Measurements from ENCODE around the gene CDSN.
"Not testable (repeated sequence)": the region's sequence is repeated elsewhere in the genome, so short reads cannot be mapped to it uniquely, and the experiment has no call there.

CDSN gene, protein sequence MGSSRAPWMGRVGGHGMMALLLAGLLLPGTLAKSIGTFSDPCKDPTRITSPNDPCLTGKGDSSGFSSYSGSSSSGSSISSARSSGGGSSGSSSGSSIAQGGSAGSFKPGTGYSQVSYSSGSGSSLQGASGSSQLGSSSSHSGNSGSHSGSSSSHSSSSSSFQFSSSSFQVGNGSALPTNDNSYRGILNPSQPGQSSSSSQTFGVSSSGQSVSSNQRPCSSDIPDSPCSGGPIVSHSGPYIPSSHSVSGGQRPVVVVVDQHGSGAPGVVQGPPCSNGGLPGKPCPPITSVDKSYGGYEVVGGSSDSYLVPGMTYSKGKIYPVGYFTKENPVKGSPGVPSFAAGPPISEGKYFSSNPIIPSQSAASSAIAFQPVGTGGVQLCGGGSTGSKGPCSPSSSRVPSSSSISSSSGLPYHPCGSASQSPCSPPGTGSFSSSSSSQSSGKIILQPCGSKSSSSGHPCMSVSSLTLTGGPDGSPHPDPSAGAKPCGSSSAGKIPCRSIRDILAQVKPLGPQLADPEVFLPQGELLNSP

DNA sequence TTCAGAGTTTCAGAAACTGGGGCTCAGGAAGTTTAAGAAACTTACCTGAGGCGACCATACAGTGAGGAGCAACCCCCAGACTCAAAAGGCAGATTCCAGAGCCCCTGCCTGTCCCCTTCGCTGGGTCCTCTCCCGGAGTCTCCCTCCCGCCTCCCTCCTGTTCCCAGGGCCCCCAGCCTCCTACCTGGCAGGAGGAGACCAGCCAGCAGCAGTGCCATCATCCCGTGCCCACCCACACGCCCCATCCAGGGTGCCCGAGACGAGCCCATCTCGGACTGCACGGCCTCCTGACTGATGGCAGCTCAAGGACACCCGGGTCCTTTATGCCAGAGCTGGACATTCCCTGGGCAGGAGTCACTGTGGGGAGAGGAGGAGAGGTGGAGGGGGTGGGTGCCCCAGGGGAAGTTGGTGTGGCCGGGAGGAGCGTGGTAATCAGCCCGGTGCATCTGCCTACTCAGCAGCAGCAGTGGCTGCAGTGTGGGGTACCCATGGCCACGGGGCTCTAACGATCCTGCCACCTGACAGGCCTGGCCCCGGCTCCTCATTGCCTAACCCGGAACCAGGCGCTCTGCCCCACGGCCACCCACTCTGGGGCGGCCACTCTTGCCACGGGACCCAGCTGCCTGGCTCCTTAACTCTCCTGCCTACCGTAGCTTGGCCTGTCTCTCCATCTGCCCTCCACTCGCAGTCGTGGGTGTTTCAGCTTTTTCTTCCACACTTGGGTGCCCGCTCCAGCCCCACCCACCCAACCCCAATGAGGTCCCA lies at the start of gene CDSN:
Gene CDSN, minus strand, starts transcription at position 296 of the 765 bp plus-strand sequence. Its CDS starts 27 bp downstream, at position 269.
- no peak for DNase-seq

DNA sequence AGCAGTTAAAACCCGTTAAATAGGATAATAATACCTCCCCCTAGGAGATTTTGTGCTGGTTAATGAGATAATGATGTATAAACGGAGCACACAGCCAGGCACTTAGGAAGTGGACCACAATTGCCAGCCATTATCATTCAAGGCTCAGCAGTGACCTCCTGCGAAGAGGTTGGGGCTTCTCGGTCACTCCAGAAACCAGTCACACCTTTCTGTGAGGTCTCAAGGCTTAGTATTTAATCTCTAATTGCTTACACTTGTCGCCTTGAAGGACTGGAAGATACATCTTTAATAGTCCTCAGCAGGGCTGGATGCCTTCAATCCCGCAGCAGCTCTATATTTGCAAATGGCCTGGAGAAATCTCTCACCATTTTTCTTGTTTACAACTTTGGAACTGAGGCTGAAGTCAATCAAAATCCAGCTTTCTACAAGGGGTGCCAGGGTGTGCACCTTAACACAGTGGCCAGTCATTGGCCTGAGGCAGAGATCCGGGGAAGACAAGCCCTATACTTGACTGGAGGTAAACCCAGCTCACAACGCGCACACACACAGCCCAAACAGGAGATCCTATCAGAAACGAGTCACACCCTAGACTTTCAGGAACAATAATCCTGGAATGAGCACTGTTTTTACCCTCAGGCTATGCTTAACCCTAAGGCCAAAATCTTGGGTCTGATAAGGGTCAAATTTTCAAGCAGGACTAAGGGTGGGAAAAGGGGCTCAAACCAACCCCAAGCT lies 49.0 kb upstream of the CDSN start:
- no peak for DNase-seq

DNA sequence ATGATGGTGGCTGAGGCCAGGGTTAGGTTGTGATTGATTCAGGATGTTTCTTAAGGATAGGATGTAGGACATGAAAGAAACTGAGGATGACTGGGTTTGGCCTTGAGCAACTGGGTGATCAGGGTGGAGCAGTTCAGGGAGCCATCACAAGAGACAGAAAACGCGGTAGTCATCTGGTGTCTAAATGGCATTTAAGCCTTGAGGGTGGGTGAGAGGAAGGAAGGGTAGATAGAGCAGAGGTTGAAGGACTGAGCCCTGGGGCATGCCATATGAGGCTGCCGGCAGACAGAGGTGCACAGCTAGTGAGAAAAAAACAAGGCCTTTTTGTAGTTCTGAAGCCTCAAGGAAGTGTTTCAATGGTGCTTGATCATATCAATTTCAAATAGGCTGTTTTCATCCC lies 48.4 kb upstream of the CDSN start:
- no peak for DNase-seq

DNA sequence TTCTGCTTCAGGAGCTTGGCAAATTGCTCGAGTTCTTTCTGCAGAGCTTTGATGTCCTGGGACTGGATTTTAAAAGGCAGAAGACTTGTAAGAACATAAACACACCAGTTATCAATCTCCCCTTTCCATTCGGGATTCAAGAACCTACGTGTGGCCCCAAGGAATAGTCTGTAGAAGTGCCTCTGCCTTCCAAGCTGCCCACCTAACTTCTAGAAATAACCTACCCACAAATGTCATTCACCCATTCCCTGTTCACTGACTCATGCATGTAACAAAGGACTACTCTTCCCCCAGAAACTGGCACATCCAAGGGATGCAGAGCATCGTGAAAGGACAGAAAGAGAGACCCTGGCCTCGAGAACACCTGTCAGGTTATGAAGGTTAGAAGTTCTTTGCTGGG lies 45.7 kb upstream of the CDSN start:
- no peak for DNase-seq

DNA sequence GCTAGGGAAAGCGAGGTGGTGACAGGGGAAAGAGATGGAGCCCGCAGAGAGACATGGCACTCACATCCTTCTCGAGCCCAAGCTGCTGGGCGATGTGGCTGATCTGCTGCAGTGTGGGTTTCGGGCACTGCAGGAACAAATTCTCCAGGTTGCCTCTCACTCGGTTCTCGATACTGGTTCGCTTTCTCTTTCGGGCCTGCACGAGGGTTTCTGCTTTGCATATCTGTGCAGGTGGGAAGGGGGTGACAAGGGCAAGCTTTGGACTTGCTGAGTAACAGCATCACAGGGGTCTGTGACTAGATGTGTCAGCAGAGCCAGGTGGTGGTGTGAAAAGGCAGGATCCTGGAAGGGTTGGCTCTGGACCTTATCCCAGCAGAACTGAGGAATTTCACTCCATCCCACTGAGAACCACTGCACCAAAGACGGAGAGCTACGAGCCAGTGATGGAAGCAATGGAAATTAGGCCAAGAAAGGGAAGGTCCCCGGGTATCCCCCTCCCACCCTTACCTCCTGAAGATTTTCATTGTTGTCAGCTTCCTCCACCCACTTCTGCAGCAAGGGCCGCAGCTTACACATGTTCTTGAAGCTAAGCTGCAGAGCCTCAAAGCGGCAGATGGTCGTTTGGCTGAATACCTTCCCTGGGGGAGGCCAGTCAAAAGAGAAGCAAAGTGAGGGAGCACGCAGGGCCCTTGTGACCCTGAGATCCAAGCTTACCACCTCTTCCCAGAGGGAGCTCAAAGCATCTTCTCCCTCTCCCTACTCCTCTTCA lies 45.0 kb upstream of the CDSN start:
- not testable (repeated sequence) for DNase-seq

DNA sequence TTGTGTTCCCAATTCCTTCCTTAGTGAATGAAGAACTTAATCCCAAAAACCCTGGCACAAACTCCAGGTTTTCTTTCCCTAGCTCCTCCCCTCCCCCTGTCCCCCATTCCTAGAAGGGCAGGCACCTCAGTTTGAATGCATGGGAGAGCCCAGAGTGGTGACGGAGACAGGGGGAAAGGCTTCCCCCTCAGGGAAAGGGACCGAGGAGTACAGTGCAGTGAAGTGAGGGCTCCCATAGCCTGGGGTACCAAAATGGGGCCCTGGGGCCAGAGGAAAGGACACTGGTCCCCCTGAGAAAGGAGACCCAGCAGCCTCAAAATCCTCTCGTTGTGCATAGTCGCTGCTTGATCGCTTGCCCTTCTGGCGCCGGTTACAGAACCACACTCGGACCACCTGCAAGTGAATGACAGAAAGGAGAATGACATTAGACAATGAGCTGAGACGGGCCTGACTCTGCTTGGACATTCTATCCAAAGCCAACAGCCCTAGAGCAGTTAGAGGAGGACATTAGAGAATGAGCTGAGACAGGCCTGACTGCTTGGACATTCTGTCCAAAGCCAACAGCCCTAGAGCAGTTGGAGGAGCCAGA lies 44.3 kb upstream of the CDSN start:
- DNase-seq = not testable (repeated sequence)

DNA sequence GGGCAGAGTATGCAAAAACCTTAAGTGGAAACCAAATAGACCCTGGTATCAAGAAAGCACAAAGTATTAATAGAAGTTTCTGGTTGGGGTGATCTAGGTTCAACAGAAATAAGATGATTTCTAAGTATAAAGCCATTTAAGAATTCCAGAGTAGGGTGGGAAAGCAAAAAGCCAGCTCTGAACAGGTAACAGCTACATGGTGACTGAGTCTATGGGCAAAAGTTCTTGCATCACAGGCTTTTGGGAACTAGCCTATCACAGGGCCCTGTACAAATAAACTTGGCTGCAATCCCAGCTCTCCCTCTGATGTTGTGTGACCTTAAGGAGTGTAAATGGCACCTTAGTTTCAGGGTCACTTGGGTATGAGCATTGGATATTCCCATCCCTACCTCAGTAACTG lies 43.7 kb upstream of the CDSN start:
- no peak for DNase-seq

DNA sequence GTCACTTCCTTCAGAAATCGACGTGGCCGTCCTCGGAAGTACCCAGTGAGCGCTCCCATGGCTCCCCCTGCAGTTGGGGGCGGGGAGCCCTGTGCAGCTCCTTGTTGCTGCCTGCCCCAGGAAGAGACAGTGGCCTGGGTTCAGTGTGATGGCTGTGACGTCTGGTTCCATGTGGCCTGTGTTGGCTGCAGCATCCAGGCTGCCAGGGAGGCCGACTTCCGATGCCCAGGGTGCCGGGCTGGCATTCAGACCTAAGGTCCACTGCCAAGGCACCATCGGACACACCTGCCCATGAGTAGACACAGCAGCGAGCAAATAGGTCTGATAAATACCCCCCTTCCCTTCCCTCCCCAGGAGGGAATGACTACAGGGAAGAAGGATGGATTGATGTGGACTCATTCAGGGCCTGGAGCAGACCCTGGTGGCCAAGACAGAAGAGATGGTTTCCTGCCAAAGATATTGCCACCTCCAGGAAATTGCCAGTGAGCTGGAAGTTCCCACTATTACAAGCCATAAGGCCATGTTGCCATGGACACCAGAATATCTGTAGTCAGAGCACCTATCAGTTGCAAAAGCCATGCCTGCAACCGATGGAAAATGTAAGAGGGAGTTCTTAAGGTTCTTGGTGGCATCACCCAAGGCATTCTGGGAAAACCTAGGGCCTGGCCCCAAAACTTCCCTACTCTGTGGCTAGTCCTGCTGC lies 42.4 kb upstream of the CDSN start:
- peak in 1 of 14 donors; percentile 57 for DNase-seq

DNA sequence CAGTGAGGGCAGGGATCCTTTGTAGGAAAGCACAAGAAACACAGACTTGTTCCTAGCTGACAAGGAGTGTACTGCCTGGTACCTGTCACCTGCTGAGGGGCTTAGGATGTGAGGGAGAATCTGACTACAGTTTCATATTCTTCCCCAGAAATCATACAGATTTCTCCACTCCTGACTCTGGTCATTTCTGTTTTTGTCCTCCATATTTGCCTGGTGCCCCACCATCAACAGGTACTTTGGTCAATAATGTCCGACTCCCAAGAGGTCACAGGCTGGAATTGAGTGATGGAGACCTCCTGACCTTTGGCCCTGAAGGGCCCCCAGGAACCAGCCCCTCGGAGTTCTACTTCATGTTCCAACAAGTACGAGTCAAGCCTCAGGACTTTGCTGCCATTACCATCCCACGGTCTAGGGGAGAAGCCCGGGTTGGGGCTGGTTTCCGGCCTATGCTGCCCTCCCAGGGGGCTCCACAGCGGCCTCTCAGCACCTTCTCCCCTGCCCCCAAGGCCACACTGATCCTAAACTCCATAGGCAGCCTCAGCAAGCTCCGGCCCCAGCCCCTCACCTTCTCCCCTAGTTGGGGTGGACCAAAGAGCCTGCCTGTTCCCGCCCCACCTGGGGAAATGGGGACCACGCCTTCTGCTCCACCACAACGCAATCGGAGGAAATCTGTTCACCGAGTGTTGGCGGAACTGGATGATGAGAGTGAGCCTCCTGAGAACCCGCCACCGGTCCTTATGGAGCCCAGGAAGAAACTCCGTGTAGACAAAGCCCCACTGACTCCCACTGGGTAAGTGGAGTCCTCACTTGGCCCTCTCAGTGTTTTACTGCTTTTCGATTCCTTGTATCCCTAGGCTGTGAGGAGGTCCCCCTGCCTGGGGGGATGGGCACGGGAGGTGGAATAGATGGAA lies 41.2 kb upstream of the CDSN start:
- no peak for DNase-seq

DNA sequence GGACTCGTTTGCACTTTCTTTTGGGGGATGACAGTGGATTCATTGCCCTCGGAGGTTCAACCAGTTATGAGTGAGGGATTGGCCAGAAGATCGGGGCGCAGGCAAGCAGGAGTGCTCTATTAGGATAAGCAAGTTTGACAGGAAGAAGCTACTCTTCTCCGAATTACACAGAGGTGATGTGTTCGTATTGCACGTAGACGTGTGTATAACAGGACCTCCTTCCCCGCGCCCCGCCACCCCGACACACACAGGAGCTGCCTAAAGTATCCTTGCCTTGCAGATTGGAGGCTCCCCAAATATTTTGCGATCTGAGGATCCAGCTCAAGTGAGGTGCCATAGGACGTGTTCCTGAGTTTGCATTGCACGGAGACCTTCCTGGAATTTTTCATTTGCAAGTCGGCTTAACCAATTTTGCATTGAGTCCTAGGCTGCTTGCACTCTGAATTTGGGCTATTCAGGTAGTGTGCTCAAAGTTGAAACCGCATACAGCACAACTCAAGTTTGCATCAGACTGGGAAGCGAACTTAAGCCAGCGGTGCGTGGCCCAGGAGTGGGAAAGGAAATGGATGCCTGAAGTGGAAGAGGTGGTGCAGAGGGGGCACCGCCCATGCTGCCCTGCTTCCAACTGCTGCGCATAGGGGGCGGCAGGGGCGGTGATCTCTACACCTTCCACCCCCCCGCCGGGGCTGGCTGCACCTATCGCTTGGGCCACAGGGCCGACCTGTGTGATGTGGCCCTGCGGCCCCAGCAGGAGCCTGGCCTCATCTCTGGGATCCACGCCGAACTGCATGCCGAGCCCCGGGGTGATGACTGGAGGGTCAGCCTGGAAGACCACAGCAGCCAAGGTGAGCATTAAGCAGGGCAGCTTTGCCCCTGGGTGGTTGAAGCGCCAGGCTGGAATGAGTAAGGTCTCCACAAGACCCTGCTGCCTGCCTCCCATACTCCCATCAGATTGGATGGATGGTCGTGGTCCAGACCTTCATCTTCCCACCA lies 38.9 kb upstream of the CDSN start:
- DNase-seq = no peak

DNA sequence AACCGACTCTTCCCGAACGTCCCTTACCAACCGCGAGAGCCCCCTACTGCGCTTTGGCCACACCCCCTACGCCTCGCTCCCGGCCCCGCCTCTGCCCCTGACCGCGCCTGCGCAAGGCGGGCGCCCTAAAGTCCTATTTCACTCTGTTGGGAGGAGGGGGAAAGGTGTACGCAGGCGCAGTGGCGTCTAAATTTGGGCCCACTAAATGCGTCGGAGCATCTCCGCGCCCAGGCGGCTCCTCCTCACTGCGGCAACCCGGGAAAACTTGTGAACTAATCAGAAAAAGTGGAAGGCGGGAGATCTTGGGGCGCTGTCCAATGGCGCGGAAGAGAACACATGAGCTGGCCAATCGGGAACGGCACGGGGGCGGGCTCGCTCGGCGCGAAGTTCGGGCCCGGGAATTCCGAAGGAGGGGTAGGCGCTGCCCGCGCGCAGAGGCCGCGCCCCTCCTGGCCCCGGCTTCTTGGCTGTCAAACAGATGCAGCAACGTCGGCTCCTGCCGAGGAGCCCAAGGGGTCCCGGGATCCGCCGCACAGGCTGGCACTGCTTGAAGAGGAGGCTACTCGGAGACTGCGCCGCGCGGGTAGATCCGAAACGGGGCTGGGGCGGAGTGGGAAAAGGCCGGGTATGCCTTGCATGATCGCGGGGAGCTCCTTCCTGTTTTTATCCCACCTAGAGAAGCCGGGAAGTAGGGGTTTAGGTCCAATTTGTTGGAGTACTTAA lies 38.1 kb upstream of the CDSN start, which contains the start of gene TCF19:
Gene TCF19, plus strand, starts transcription at position 450 of the 723 bp plus-strand sequence. CDS start 881 bp downstream, outside the sequence.
- DNase-seq = peak; percentile 87 to 99 (median 95)

DNA sequence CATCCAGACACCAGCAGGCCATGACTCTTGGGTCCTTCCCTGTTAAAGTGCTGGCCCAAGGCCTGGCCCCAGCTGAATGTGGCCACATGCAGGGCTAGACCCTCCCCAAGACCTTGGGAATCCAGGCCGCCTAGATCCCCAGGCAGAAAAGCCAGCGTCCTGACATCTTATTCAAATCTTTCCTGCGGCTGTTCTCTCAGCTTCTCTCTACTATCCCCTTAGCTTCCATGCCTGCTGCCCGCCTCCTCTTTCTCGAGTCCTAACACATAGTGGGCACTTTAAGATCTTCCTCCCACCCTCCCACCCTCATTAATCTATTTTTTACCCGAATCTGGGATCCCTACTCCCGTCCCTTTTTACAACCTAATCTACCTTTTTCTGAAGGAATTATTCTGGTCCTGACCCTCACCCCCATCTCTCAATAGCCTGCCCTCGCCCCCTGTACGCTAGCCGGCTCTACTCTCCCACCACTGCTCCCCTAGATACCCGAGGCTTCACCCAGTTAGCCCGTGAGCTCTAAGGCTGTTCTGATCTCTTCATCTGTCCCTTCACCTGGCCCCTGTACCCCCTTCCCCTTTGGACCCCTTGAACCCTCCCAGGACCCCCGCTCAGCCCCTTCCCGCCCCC lies 37.4 kb upstream of the CDSN start, which contains the start of gene CCHCR1:
Gene CCHCR1, minus strand, starts transcription at position 290 of the 627 bp plus-strand sequence. Its CDS starts 202 bp downstream, at position 88.
- no peak for DNase-seq

DNA sequence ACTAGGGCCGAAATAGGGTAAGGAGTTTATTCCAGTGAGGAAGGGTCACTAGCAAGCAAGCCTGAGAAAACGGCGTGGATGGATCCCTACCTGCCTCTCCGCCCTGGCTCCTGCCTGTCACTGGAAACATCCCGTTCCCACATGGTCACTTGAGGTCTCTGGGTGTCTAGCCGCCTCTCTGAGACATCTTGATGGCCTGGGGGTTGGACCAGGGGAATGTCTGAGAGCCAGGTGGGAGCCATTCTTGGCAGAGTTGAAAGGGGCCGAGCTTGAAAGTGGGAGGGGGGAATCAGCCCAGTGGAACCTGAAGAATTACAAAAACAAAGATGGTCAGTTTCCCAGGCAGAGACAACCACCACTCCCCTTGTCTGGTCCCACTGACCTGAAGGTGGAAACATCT lies 36.4 kb upstream of the CDSN start:
- DNase-seq = no peak

DNA sequence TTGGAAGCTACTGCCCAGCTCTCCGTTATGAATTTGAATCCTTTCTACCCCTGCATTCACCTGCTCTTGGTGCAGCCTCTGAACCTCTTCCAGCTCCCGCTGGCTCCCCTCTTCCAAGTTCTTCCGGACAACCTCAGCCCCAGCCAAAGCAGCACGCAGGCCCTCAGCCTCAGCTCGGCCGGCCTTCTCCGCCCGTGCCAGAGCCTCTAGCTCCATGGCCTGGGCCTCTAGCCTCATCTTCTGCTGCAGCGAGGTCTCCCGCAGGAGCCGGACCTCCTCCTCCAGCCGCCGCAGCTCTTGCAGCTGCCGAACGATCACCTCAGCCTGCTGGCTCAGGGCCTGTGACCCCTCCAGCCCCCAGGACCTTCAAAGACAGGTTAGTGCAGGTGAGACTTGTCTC lies 34.2 kb upstream of the CDSN start:
- no peak for DNase-seq

DNA sequence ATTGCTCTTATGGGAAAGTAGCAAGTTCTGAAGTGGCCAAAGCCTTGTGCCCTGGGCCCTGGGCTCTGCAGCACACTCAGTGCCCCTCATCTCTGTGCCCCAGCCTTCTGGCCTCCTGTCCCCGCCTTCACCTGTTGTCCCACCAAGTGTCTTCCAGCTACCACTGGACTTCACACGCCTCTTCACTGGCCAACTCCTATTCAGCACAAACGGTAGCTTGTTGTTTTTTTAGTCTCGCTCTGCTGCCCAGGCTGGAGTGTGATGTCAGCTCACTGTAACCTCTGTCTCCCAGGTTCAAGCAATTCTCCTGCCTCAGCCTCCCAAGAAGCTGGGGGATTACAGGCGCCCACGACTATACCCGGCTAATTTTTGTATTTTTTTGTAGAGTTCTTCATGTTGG lies 32.5 kb upstream of the CDSN start:
- no peak for DNase-seq

DNA sequence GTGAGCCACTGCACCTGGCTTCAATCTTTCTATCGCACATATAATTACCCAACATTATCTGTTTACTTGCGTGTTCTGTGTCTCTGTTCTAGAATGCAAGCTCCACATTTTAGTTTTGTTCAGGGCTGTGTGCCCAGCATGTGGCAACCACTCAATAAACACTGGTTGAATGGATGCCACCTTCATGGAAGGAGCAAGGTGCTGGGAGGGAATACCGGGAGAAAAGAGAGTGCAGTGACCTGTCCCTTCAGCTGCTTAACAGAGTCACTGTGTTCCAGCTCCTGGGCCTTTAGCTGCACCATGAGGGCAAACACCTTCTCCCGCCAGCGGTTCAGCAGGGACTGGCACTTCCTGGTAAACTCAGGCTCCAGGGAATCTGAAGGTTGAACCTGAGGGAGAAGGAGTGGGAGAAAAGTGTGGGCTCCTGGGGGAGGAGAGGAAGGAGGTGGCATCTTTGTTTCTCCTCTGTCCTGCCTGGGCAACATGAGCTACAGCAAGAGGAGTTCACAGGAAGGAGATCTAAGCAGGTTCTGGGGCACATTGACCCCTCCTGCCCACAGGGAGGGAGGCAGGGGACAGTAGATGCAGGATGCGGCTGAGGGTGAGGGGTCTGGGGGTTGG lies 29.7 kb upstream of the CDSN start:
- no peak for DNase-seq

DNA sequence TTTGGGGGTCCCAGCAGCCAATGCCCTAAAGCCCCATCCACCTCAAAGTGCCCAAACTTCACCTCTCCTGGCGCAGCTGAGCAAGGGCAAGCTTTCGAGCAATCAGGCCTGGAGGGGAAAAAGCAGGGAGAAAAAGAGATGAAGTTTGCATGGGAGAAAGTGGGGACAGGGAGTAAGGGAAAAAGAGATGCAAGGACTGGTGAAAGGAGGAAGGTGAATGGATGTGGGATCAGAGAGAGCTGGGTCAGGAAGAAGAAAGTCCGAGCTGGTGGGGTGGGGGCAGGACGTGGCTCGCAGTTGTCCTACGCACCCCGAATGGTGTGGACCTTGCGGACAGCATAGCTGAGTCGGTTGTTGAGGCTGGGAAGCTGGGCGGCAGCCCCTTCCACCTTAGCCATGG lies 25.1 kb upstream of the CDSN start:
- DNase-seq = no peak

All from C1 segment of cervical spinal cord (tissue), 14 donors.